GM19240 (cell line): ENCODE data around the gene C10orf71.

Source experiments
- DNase-seq: peaks from one replicate; pipeline ENCODE4 v3.0.0; 2011; ENCODE audit warnings: low spot score; ENCODE audit not compliant: insufficient read length

Gene C10orf71

DNA sequence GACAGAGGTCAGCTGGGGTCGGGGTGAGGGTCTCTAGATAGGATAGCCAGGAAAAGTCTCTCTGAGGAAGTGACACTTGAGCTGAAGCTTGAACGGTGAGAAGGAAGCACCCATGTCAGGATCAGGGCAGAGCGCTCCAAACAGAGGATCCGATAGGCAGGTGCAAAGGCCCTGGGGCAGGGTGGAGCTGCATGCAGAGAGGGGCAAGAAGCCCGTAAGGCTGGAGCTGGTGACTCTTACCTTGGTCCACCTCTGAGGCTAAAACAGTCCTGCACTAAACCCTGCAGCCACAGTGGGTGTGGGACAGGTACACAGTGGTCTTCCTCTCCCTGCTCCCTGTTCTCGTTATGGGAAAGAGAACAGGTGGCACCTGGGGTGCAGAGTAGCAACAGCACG lies 5.8 kb upstream of the C10orf71 start:
- no peak for DNase-seq

DNA sequence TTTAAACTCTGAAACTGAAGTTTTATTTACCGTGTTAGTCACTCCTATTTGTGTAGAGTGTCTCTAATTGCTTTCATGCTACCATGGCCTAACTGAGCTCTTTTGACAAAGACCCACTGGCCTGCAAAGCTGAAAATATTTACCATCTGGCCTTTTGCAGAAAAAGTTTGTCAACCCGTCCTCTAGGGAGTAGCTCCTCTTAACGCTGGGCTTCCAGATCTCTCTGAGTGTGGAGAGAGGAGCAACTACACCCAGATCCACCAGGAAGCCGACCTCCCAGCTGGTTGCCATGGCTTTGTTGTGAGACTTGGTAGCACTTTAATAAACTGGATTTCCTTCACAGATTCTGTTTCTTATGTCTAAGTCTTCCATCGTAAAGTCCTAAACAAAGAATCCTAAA lies 4.2 kb upstream of the C10orf71 start:
- DNase-seq, result no peak

DNA sequence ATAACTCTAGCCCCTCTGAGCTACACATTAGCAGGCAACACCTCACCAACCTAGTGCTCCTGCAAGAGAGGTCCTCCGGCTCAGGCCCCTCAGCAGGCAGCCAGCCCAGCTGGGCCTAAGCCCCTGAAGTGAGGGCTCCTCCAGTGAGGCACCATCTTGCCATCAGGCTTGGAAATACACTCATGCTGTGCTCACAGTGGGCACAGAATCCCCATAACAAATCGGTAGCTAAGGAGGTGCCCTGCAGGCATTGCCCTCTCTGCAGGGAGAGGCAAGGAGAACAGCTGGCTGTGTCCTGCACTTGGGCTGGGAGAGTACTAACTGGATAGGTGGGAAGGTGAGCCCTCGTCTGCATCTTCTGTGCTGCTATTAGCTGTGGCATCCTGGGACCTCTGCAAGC lies 3.7 kb upstream of the C10orf71 start:
- DNase-seq, result no peak

DNA sequence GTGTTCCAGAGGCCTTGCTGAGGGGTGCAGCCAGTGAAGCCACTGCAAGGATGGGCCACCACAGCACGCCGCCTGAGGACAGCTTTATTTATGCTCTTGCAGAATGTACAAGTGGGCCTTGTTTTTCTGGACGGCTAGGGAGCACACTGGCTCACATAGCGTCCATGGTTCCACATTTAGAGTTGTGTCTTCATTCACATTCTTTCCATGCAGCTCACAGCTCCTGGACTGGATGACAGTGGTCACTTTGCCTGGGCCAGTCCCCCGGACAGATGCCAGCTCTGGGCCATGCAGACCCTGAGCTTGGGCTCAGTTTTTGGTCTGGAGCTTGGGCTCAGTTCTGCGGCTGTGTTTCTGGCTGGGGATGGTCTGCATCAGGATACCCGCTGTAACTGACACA lies 2.6 kb upstream of the C10orf71 start:
- DNase-seq, result no peak

DNA sequence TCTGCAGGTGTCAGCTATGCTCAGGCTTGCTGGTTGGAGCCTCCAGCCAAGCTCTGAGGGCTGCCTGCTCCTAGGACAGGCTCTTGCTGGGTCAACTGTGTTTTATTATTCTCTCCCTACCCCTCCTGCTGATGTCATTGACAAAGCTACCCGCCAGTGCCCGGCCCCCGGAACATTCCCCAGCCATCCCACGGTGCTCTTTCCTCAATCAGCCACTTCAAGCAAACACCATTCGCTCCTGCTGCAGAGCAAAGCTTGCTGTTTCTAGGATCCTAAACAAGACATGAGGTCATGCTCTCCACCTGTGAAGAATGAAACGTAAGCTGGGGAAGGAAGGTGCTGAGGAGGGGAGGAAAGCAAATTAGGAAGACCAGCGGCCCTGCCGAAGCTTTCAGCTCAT lies 2.1 kb upstream of the C10orf71 start:
- no peak for DNase-seq

DNA sequence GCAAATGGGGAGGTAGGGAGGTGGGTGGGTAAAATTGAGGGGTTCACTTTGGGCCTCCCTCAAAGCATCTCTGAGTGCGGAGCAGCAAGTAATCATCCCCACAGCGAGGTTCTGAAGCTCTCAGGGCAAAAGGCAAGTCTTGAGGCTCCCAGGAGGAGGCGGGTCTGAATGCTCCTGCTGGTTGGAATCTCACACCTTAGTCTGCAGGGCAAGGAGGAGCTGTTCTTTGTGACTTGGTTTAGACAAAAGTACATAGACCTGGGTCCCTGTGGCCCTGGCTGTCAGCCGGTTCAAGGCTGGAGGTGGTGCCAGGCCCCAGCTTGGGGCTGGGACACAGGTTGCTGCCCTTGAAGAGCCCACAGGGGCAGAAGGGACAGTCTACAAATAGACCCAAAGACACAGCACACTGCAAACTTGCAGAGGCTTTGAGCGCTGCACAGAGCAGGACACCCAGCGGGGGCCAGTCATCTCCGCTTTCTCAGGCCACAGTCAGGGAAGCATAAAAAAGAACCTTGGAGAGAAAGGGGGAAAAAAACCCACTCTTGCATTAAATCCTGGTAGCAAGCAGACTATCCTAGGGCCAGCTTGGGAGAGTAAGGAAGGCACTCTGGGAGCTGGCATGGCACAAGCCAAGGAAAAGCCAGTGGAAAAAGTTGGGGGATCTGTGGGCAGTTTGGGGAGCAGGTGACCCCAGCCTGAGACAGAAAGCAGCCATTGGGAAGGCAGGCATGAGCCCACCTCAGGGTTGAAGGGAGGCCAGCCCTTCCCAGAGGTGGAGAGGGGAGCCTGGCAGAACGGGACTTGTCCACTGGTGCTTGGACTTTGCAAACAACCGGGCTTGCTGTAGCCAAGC lies 926 bp upstream of the C10orf71 start:
- no peak for DNase-seq

DNA sequence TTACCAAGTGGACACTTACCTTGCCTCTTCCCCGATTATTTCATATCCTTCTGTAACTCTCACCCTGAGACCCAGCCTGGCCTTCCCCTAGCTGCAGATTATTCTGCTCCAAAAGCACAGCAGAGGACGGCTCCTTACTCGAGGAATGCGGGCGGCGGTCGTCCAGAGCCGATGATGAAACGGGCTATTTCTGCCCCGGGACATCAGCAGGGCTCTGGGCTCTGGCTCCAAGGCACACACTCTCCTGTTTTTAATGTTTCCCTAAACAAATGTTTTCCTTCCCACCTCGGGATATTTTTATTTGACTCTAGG lies 343 bp upstream of the C10orf71 start:
- no peak for DNase-seq

DNA sequence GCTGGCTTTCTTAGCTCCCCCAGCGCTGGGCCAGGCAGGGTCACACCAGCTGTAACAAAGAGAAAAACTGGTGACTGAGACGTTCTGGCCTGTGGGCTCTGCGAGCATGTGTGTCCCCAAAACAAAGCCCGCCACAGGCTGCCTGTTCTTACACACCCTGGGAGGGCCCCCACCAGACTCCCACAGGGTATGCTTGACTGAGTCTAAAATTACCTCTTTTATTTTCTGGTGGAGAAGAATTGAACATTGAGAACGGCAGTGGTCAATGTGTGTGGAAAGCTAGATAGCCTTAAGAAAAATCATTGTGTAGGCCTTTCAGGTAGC lies 808 bp downstream of the C10orf71 start:
- DNase-seq, result no peak

DNA sequence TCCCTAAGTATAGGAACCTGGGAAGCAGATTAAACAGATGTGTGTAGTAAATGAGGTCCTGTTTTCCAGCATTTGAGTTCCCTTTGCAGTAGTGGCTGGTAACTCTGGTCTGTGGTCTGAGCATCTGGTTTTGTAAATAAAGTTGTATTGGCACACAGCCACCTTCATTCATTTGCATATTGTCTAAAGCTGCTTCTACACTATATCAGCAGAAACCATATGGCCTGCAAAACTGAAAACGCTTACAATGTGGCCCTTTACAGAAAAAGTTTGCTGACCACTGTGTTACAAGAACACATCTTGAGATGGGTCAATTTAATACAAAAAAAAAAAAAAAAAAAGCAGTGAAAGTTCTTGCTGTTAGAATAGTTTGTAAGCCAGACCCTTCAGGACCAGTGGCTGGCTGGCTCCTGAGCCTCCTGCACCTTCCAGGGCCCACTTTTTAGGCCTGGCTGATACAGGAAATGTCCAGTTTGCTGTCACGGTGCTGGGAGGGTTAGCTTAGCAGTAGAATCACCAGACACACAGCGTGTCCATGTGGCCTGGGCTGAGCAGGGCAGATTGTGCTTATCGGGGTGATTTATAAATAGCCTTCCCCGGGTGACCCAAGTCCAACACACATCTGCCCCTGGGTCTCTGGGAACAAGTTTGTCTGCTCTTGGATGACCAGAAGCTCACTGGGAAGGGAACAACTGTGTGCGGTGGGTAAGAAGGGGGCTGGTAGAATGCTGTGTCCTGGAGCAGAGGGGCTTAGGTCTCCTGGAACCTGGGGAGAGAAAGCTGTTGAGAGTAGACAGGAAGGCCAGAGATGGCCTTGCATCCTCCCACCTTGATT lies 1.4 kb downstream of the C10orf71 start:
- peak; percentile 18 for DNase-seq

DNA sequence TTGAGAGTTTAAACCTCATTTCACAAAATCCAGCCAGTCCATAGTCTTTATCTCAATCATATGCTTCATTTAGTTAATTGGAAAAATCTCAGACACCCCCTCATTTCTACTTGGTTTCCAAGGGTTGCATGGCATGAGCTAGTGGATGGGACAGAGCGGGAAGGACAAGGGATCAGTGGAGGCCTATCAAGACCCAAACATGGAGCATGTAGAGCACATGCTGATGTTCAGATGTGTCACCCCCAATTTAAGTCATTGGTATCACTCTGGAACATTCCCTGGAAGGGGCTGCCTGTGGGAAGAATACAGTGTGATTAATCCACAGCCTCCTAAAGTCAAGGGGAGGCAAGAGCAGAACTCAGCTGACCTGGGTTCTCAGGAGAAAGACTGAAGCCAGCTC lies 2.3 kb downstream of the C10orf71 start:
- no peak for DNase-seq

DNA sequence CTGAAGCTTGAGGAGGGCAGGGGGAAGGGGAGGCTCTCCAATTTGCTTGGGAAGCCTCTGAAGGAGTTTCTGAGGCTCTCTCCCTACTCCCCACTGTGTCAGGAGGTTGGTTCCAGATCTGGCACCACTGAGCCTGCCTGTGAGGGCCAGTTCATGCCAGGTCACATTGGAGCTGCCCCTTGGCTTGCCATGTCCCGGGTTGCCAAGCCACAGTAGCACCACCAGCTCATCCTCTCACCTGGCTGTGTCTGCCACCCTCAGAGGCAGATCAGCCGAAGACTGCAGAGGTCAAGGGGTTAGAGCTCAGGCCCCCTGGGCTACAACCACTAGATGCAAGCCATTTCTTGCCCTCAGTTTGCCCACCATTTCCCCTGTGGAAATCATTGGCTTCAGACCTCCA lies 3.1 kb downstream of the C10orf71 start:
- DNase-seq, result no peak

DNA sequence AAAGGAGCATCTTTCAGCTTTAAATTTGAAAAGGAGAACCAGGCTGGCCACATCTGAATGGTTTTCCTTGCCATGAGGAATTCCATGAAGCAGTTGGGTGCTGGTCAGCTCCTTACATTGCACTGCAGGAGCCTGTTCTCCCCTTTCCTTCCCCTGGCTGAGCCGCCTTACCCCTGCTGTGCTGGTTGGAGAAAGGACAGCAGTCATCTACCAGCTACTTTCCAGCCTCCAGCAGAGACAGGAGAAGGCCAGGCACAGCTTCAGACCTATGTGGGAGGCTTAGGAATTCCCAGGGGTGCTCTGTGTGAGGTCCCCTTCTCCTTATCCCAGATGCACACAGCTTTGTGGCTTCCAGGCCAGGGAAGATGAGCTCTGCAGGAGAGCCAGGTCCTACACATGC lies 4.7 kb downstream of the C10orf71 start:
- no peak for DNase-seq

DNA sequence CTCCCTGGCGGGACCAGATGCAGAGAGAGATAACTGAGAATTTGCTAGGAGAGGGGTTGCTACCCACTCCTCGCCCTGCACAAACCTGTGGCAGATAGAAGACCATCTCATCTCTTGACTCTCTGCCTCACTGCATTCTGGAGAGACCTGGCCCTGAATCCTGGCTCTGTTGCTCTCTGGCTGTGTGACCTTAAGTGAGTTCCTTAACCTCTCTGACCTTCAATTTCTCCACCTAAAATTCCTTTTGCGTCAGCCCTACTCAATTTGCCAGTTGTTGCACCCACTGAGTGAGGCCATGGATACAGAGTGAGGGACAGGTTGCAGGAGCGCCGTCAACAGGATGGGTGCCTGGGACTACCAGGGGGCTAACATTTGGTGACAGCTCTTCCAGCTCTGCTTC lies 5.2 kb downstream of the C10orf71 start:
- no peak for DNase-seq

DNA sequence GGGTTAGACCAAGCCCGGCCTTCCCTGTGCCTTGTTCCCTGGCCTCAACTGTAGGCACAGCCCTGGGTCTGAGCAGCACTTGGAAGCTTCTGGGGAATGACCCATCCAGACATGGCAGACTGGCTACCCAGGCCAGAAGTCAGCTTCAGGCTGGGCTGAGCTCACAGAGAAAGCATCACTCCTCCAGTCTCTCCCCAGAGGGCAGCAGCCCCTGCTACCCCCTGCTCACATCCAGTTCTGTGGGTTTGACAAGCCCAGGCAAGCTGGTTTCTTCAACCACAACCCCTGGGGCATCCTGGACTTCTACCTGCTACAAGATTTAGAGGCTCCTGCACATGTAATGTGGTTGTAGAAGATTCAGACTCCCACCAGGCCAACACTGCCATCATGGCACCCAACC lies 9.0 kb downstream of the C10orf71 start:
- DNase-seq, result no peak

DNA sequence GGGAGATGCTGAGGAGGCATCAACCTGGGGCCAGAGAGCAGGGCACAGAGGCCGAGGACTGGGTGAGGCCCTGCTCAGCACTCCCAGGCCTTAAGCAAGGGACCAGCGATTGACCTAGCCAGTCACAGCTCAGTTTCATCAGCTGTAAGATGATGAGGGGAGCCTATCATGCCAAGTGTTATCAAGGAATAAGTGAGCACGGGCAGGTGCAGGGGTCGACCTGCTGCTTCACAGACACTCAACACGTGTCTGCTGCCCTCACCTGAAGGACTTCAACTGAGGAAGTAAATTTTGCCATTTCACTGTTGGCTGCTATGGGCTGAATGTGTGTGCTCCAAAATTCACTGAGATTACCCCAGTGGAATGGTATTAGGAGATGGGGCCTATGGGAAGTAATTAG lies 9.9 kb downstream of the C10orf71 start:
- DNase-seq, result no peak

DNA sequence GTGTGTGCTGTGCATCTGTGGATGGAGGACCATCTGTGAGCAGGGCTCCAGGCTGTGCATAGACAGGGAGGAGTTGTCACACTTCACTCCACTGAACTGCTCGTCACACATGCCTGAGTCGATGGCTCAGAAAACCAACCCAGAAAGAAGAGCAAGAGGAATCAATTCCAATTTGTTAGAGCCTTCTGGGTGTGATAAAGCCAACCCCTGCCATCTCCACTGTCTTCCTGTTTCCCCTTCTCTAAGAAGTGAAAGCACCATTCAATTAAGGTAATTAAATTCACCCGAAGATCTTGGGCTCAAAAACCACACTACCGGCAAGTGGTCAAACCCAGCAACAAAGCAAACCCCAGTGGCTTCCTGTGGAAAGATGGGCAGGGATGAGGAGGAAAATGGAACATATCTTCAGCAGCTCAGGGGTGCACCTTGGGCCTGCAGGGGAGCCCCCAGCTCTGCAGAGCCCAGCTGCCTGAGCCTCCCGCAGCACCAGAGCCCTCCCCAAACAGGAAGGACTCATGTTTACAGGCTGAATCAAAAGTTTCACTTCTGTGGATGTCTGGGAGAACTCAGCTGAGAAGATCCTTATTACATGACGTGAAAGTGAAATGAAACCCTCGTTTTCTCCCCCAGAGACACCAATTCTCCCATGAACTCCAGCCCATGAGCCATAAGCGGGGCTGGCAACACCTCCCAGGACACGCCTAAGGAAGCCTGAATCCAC lies 10.9 kb downstream of the C10orf71 start:
- DNase-seq, result no peak

DNA sequence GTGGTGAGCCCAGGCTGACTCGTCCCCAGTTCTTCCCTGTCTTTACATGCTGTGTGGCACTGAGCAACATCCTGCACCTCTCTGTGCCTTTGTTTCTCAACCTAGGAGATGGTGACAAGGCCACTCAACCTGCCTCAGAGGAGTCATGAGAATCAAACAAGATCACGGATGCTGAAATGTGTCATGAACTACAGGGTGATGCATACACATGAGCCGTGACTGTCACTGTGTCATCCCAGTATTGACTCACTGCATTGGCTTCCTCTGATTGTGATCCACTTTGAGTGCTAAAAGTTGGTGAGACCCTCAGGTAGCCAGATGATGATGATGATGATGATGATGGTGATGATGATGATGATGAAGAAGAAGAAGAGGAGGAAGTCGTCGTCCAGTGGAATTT lies 11.5 kb downstream of the C10orf71 start:
- no peak for DNase-seq

DNA sequence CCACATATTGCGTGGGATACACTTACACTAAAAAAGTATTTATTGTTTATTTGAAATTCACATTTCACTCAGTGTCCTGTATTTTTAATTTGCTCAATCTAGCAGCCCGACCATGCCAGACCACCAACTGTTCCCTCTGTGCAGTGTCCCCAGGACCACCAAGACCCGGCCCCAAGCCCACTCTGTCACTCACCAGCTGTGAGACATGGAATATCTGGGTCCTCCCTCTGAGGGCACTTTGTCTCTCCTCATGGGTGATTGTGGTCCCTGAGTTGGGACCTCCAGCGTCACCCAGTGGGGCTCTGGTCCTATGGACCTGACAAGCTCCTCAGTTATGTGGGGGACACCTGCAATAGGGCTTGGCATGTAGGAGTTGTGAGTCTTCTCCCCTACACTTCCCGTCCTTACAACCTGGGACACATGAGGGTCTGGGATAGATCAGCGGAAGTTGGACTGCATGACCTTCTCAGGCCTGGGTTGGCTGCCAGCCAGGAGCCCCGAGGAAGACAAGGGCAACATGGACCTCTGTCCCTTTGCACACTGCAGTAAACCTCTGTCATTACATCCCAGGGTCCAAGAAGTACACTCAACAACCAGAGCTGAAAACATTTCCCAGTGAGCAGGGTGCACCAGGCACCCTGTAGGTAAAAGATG lies 12.1 kb downstream of the C10orf71 start:
- DNase-seq, result no peak

DNA sequence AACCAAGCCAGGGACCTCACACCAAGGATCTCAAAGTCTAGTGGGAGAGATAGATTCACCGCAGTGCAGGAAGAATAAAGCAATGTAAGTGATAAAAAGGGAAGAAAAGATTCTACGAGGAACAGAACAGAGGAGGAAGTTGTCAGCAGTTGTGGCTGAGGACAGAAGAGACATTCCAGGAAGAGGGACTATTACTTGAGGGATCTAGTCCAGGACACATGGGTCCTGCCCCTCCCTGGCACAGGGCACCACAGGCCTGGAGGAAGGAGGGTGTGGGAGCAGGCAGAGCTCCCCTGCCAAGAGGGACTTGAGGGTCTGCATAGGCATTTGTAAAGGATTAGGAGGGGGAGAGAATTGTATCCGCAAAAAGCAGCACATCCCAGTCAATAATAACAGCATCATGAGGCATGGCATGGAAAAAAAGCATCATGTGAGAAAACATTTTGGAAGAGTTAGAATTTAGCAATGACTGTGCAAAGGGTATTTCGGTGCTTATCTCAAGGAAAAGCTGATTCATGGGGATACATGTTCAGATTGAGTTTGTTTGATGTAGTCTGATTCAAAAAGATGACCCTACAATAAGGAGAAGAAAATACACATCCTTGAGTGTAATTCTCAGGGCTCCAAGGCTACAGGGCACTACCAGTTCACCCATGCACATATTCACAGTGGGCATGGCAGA lies 12.7 kb downstream of the C10orf71 start:
- DNase-seq, result no peak

DNA sequence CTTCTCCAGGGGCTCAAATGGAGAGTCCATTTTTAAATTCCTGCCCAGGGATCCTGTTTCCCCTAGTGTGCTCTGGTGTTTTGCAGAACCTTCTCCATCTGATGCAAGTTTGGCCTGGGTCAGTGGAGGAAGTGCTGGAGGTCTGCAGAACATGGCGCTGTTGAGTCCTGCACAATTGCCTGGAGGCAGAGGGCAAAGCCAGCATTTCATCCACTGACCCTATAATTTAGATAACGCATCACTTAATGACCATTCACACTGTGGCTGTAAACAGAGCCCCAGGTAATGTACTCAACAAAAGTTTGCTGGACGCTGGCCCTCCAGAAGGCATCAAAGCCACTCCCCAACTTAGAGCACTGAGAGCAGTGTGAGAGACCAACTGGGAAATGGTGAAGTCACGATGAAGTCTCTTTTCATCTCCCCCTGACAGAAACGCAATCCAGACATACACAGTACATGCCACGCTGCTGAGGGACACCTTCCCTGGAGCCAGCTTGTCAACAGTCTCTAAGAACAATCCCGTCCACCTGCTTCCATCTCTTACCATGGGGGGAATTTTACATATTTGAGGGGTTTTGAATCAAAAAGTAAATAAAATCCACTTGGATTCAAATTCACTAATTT lies 13.4 kb downstream of the C10orf71 start:
- no peak for DNase-seq

DNA sequence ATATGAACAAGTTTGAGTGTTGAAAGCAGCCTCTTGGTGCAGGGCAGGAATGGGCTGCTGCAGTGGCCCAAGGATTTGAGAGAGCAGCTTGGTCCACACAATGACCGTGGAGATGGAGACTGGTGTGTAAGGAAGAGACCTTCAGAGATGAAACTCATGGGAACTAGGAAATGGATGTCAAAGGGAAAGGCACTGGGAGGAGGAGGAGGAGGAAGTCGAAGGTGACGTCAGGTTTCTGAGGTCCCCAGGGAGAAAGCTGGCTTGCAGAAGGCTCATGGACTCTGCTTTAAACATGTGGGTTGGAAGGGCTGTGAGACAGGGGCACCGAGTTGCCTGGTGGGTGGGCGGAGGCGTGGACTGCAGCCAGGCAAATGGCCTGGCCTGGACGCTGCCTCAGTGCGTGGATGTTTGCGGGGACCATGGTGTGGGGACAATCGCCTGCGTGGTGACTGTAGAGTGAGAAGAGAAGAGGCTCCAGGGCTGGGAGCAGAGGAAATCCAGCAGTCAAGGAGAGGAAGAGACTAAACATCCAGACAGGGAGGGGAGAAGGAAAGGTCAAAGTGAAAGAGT lies 14.6 kb downstream of the C10orf71 start:
- DNase-seq, result no peak
